ENCODE measurements around the gene F2RL1. TPM values are rescaled to one million over a fixed set of nuclear protein-coding genes. Genes with fewer than 3 reads are reported as not detected.
"Not testable (repeated sequence)": the region's sequence is repeated elsewhere in the genome, so short reads cannot be mapped to it uniquely, and the experiment has no call there.

Gene F2RL1
- total RNA-seq, 1 experiment from 2014 or later, result 0.32 TPM

GRCh38 chr5:76782444-76782843 is 36.4 kb upstream of the F2RL1 start:
- ChIA-PET CTCF (no interaction called here), POLR2A (ENCODE audit: low non-redundant PET) (no interaction called here)
- no peaks in the 10 kb centered on the region for H3K36me3 ChIP-seq (ENCODE audit: insufficient read depth, low read length, poor library complexity, severe bottlenecking)
- no peaks in the 10 kb centered on the region for H3K27me3 ChIP-seq (replicated peaks; ENCODE audit: insufficient read depth, low read depth, low read length, poor library complexity)
- no TSS peak for BruUV-seq (replicated peaks)
- H3K27ac ChIP-seq (ENCODE audit: low read depth, low read length, poor library complexity, severe bottlenecking), result no peak overlapping the region
- TF ChIP-seq CTCF (conservative IDR thresholded peaks at IDR 0.05; ENCODE audit: low read depth, low read length) (no peak), EZH2 (IDR thresholded peaks at IDR 0.05; ENCODE audit: borderline replicate concordance, low read depth, low read length, poor library complexity, severe bottlenecking) (no peak)
- no peak overlapping the region for H3K4me3 ChIP-seq (ENCODE audit: low read depth, low read length, poor library complexity, severe bottlenecking)
- DNase-seq (ENCODE audit: low spot score), result no peak
- intact Hi-C loops (cut with micrococcal nuclease; ENCODE audit: unreplicated experiment), result no loop called here
- no peaks in the 10 kb centered on the region for H3K4me1 ChIP-seq (ENCODE audit: insufficient read depth, low read length, poor library complexity, severe bottlenecking)
- no peaks in the 10 kb centered on the region for H3K9me3 ChIP-seq (ENCODE audit: low read depth, low read length, poor library complexity, severe bottlenecking)

GRCh38 chr5:76787237-76787636 is 31.6 kb upstream of the F2RL1 start:
- peaks cover 6% of the 10 kb centered on the region for H3K4me1 ChIP-seq (ENCODE audit: insufficient read depth, low read length, poor library complexity, severe bottlenecking)
- TF ChIP-seq EZH2 (IDR thresholded peaks at IDR 0.05; ENCODE audit: borderline replicate concordance, low read depth, low read length, poor library complexity, severe bottlenecking) (no peak), CTCF (conservative IDR thresholded peaks at IDR 0.05; ENCODE audit: low read depth, low read length) (no peak)
- no peak overlapping the region for H3K4me3 ChIP-seq (ENCODE audit: low read depth, low read length, poor library complexity, severe bottlenecking)
- intact Hi-C loops (cut with micrococcal nuclease; ENCODE audit: unreplicated experiment), result no loop called here
- no TSS peak for BruUV-seq (replicated peaks)
- DNase-seq (ENCODE audit: low spot score), result no peak
- H3K27me3 ChIP-seq (replicated peaks; ENCODE audit: insufficient read depth, low read depth, low read length, poor library complexity), result no peaks in the 10 kb centered on the region
- H3K36me3 ChIP-seq (ENCODE audit: insufficient read depth, low read length, poor library complexity, severe bottlenecking), result no peaks in the 10 kb centered on the region
- peaks cover 5% of the 10 kb centered on the region for H3K9me3 ChIP-seq (ENCODE audit: low read depth, low read length, poor library complexity, severe bottlenecking)
- ChIA-PET CTCF (no interaction called here), POLR2A (ENCODE audit: low non-redundant PET) (no interaction called here)
- no peak overlapping the region for H3K27ac ChIP-seq (ENCODE audit: low read depth, low read length, poor library complexity, severe bottlenecking)

GRCh38 chr5:76788362-76788761 is 30.5 kb upstream of the F2RL1 start:
- H3K36me3 ChIP-seq (ENCODE audit: insufficient read depth, low read length, poor library complexity, severe bottlenecking), result no peaks in the 10 kb centered on the region
- DNase-seq (ENCODE audit: low spot score), result no peak
- ChIA-PET POLR2A (ENCODE audit: low non-redundant PET) (no interaction called here), CTCF (interaction anchor here (0.6 to 0.7 kb wide), 2 partner anchors 44 to 248 kb away, joined by 3 to 6 read pairs; no protein-coding TSS in a partner anchor)
- no peak for TF ChIP-seq CTCF (conservative IDR thresholded peaks at IDR 0.05; ENCODE audit: low read depth, low read length)
- TF ChIP-seq EZH2 (IDR thresholded peaks at IDR 0.05; ENCODE audit: borderline replicate concordance, low read depth, low read length, poor library complexity, severe bottlenecking), result no peak
- no peak overlapping the region for H3K27ac ChIP-seq (ENCODE audit: low read depth, low read length, poor library complexity, severe bottlenecking)
- H3K4me3 ChIP-seq (ENCODE audit: low read depth, low read length, poor library complexity, severe bottlenecking), result no peak overlapping the region
- no peaks in the 10 kb centered on the region for H3K27me3 ChIP-seq (replicated peaks; ENCODE audit: insufficient read depth, low read depth, low read length, poor library complexity)
- intact Hi-C loops (cut with micrococcal nuclease; ENCODE audit: unreplicated experiment), result no loop called here
- peaks cover 5% of the 10 kb centered on the region for H3K9me3 ChIP-seq (ENCODE audit: low read depth, low read length, poor library complexity, severe bottlenecking)
- H3K4me1 ChIP-seq (ENCODE audit: insufficient read depth, low read length, poor library complexity, severe bottlenecking), result peaks cover 6% of the 10 kb centered on the region
- BruUV-seq (replicated peaks), result no TSS peak

GRCh38 chr5:76789275-76789674 is 29.6 kb upstream of the F2RL1 start:
- H3K4me1 ChIP-seq (ENCODE audit: insufficient read depth, low read length, poor library complexity, severe bottlenecking); H3K27ac ChIP-seq (ENCODE audit: low read depth, low read length, poor library complexity, severe bottlenecking); H3K27me3 ChIP-seq (replicated peaks; ENCODE audit: insufficient read depth, low read depth, low read length, poor library complexity); POLR2A ChIA-PET (ENCODE audit: low non-redundant PET); BruUV-seq (replicated peaks); H3K4me3 ChIP-seq (ENCODE audit: low read depth, low read length, poor library complexity, severe bottlenecking); intact Hi-C loops (cut with micrococcal nuclease; ENCODE audit: unreplicated experiment); DNase-seq (ENCODE audit: low spot score); H3K36me3 ChIP-seq (ENCODE audit: insufficient read depth, low read length, poor library complexity, severe bottlenecking); H3K9me3 ChIP-seq (ENCODE audit: low read depth, low read length, poor library complexity, severe bottlenecking): not testable (repeated sequence)
- CTCF ChIA-PET, result interaction anchor here (0.6 kb wide), 1 partner anchor 15 kb away, joined by 6 read pairs; no protein-coding TSS in a partner anchor

All from A673 (cell line).